WTC11 (cell line): ENCODE measurements around the gene LBX1. TPM values are rescaled to one million over a fixed set of nuclear protein-coding genes. Genes with fewer than 3 reads are reported as not detected.

ENCODE experiments used
- ATAC-seq: fragments of 200-7000 bp; cut with Tn5 transposase; 2 replicates; pipeline ENCODE4 v1.10.0; 2021; ENCODE audit warnings: mild to moderate bottlenecking, moderate library complexity
- CTCF ChIA-PET: fragments of 300-600 bp; sonication (Branson Sonifier 250); formaldehyde crosslinking; loops from one replicate; lab custom pipeline; 2021; ENCODE audit warnings: antibody characterized with exemption; lab: Charles Lee
- POLR2A ChIA-PET: fragments of 350-600 bp; sonication (Branson Sonifier 250); formaldehyde crosslinking; loops from one replicate; lab custom pipeline; 2021; ENCODE audit warnings: antibody characterized with exemption; lab: Charles Lee
- DNase-seq: peaks from one replicate; pipeline ENCODE4 v3.0.0; 2021; ENCODE audit warnings: low spot score
- H3K27ac Mint-ChIP-seq: 2 replicates; pipeline ENCODE4 v1.8.0; 2021; ENCODE audit warnings: mixed read lengths
- H3K27me3 Mint-ChIP-seq: 2 replicates; pipeline ENCODE4 v1.8.0; 2021; ENCODE audit warnings: low read depth, mild to moderate bottlenecking, moderate library complexity, mixed read lengths
- H3K36me3 Mint-ChIP-seq: 2 replicates; pipeline ENCODE4 v1.8.0; 2021; ENCODE audit warnings: mixed read lengths
- H3K4me1 Mint-ChIP-seq: 2 replicates; pipeline ENCODE4 v1.8.0; 2022; ENCODE audit warnings: mixed read lengths
- H3K4me3 Mint-ChIP-seq: 2 replicates; pipeline ENCODE4 v1.8.0; 2021; ENCODE audit warnings: mild to moderate bottlenecking, moderate library complexity, mixed read lengths
- H3K9me3 Mint-ChIP-seq: 2 replicates; pipeline ENCODE4 v1.8.0; 2021; ENCODE audit warnings: mixed read lengths
- ATF2 ChIP-seq: sonication (generic); formaldehyde crosslinking; IDR thresholded peaks from 2 replicates; pipeline ENCODE4 v1.8.1; 2022; ENCODE audit warnings: low read depth, missing genetic modification reagents, borderline replicate concordance
- ATF3 ChIP-seq: sonication (generic); formaldehyde crosslinking; conservative IDR thresholded peaks from 2 replicates; pipeline ENCODE4 v1.8.1; 2022; ENCODE audit warnings: mild to moderate bottlenecking, missing genetic modification reagents
- E2F4 ChIP-seq: sonication (generic); formaldehyde crosslinking; IDR thresholded peaks from 2 replicates; pipeline ENCODE4 v1.8.1; 2022; ENCODE audit warnings: low read depth, mild to moderate bottlenecking, moderate library complexity, missing genetic modification reagents, borderline replicate concordance
- EMX1 ChIP-seq: fragments of 250-450 bp; sonication (Bioruptor Pico); IDR thresholded peaks from 2 replicates; pipeline ENCODE4 v1.8.0; 2021; ENCODE audit warnings: mild to moderate bottlenecking
- GABPB1 ChIP-seq: sonication (generic); formaldehyde crosslinking; IDR thresholded peaks from 2 replicates; pipeline ENCODE4 v1.8.1; 2023; ENCODE audit warnings: mild to moderate bottlenecking, missing genetic modification reagents
- GTF2I ChIP-seq: fragments of 250-450 bp; sonication (Bioruptor Pico); conservative IDR thresholded peaks from 2 replicates; pipeline ENCODE4 v1.4.0; 2021; ENCODE audit warnings: mild to moderate bottlenecking
- HMGA2 ChIP-seq: fragments of 250-450 bp; sonication (Bioruptor Pico); IDR thresholded peaks from 2 replicates; pipeline ENCODE4 v1.4.0; 2021; ENCODE audit warnings: mild to moderate bottlenecking, moderate library complexity
- HMGXB4 ChIP-seq: sonication (generic); formaldehyde crosslinking; IDR thresholded peaks from 2 replicates; pipeline ENCODE4 v1.8.1; 2023; ENCODE audit warnings: mild to moderate bottlenecking, moderate library complexity, missing genetic modification reagents
- IRF2 ChIP-seq: sonication (generic); formaldehyde crosslinking; IDR thresholded peaks from 2 replicates; pipeline ENCODE4 v1.8.0; 2022; ENCODE audit warnings: low read depth, missing genetic modification reagents, borderline replicate concordance
- JUN ChIP-seq: sonication (generic); formaldehyde crosslinking; IDR thresholded peaks from 2 replicates; pipeline ENCODE4 v1.8.0; 2023; ENCODE audit warnings: mild to moderate bottlenecking, missing genetic modification reagents
- KAT7 ChIP-seq: sonication (generic); formaldehyde crosslinking; IDR thresholded peaks from 2 replicates; pipeline ENCODE4 v1.8.1; 2023; ENCODE audit warnings: missing genetic modification reagents, mild to moderate bottlenecking, borderline replicate concordance
- MLX ChIP-seq: sonication (generic); formaldehyde crosslinking; IDR thresholded peaks from 2 replicates; pipeline ENCODE4 v1.8.1; 2023; ENCODE audit warnings: mild to moderate bottlenecking, missing genetic modification reagents, moderate library complexity
- OVOL2 ChIP-seq: fragments of 250-450 bp; sonication (Bioruptor Pico); IDR thresholded peaks from 2 replicates; pipeline ENCODE4 v1.9.0; 2021; ENCODE audit warnings: mild to moderate bottlenecking, borderline replicate concordance
- ZNF121 ChIP-seq: sonication (generic); formaldehyde crosslinking; IDR thresholded peaks from 2 replicates; pipeline ENCODE4 v1.8.0; 2023; ENCODE audit warnings: missing genetic modification reagents
- ZNF138 ChIP-seq: sonication (generic); formaldehyde crosslinking; conservative IDR thresholded peaks from 2 replicates; pipeline ENCODE4 v1.8.1; 2022; ENCODE audit warnings: mild to moderate bottlenecking, moderate library complexity, missing genetic modification reagents
- ZNF396 ChIP-seq: fragments of 250-450 bp; sonication (Bioruptor Pico); IDR thresholded peaks from 2 replicates; pipeline ENCODE4 v1.8.0; 2021; ENCODE audit warnings: mild to moderate bottlenecking, moderate library complexity, borderline replicate concordance
- total RNA-seq: library from RNA; stranded (reverse); gene quantifications from 3 replicates; pipeline ENCODE4 v1.2.3, GENCODE V29; 2021

Gene LBX1
- total RNA-seq, 1 experiment from 2014 or later = not detected

GRCh38 chr10:101233443-101233842 lies 4.2 kb upstream of the LBX1 start:
- ChIA-PET CTCF (interaction anchor here (1.0 to 7.9 kb wide), 2 partner anchors 18 to 184 kb away, joined by 3 to 95 read pairs; no protein-coding TSS in a partner anchor), POLR2A (interaction anchor here (1.3 kb wide), 1 partner anchor 13 kb away, joined by 3 read pairs; no protein-coding TSS in a partner anchor)
- Mint-ChIP-seq H3K27ac (no peak overlapping the region), H3K9me3 (no peaks in the 10 kb centered on the region), H3K27me3 (peaks cover 98% of the 10 kb centered on the region), H3K36me3 (no peaks in the 10 kb centered on the region), H3K4me3 (no peak overlapping the region), H3K4me1 (peaks cover 36% of the 10 kb centered on the region)
- TF ChIP-seq GTF2I (CRISPR knock-in tag) (no peak), KAT7 (CRISPR knock-in tag) (no peak), HMGA2 (CRISPR knock-in tag) (no peak), HMGXB4 (CRISPR knock-in tag) (no peak)
- ATAC-seq (no peak), DNase-seq (no peak)

- POLR2A ChIA-PET = interaction anchor here (0.5 kb wide), 1 partner anchor 189 kb away, joined by 3 read pairs; no protein-coding TSS in a partner anchor
- no peaks in the 10 kb centered on the region for H3K9me3 Mint-ChIP-seq
- CTCF ChIA-PET = interaction anchor here (1.0 kb wide), 1 partner anchor 18 kb away, joined by 3 read pairs; no protein-coding TSS in a partner anchor
- no peak overlapping the region for H3K4me3 Mint-ChIP-seq
- ATAC-seq = no peak
- no peaks in the 10 kb centered on the region for H3K36me3 Mint-ChIP-seq
- H3K4me1 Mint-ChIP-seq = peaks cover 33% of the 10 kb centered on the region
- no peak for DNase-seq
- peaks cover 98% of the 10 kb centered on the region for H3K27me3 Mint-ChIP-seq
- TF ChIP-seq ZNF138 (CRISPR knock-in tag) (no peak), OVOL2 (CRISPR knock-in tag) (no peak), HMGXB4 (CRISPR knock-in tag) (no peak), GABPB1 (CRISPR knock-in tag) (no peak), ZNF396 (CRISPR knock-in tag) (no peak), EMX1 (CRISPR knock-in tag) (no peak), ATF2 (CRISPR knock-in tag) (no peak), ATF3 (CRISPR knock-in tag) (no peak), ZNF121 (CRISPR knock-in tag) (no peak), MLX (CRISPR knock-in tag) (no peak), KAT7 (CRISPR knock-in tag) (no peak), IRF2 (no peak), JUN (CRISPR knock-in tag) (no peak), E2F4 (CRISPR knock-in tag) (no peak)
- TF ChIP-seq, all 79 proteins: peak for 0
- no peak overlapping the region for H3K27ac Mint-ChIP-seq
These were observed 2.8 kb upstream of the LBX1 start for GRCh38 chr10:101231912-101232689.
